DMS114 treated with DMSO at 0.1 percent for 48 hours (cell line): ENCODE data around the gene ITPR3.

Source experiments
- DNase-seq: peaks from one replicate; lab custom pipeline; 2025; ENCODE audit not compliant: unreplicated experiment; lab: John Stamatoyannopoulos, UW

Gene ITPR3

DNA sequence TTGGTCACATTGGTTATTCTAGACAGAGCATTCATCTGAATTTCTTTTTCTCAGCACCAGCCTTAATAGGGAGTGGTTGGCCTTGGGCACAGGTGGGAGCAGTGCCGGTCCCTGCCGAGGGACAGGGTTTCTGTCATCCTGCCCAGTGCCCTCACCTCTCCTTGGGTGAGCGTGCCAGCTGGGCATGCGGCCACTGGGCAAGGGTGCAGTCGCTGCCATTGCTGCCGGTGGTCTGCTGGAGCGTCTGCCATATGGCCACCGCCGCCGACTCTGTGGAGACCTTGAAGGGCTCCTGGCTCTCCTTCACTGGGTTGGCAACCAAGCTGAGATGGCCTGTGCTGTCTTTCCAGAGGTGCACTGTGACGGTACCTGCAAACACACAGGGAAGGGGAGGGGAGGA lies 106.8 kb downstream of the ITPR3 start:
- DNase-seq = no peak

DNA sequence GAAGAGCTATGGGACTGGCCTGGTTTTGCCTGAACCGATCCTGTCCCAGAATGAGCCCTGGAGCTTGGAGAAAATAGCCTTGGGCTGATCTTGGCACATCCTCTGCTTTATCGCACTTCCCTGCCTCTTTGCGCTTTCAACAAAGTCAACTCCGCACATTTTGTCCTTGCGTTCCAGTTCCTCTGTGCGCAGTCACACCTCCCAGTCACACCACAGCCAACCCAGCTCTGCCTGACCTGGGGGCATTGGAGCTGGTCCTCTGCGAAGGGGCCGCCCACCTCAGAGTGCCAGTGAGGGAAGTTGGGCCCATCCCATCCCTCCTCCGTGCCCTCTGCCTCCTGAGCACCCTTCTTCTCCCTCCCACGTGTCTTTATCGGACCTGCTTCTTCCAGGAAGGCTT lies 107.3 kb downstream of the ITPR3 start:
- no peak for DNase-seq

DNA sequence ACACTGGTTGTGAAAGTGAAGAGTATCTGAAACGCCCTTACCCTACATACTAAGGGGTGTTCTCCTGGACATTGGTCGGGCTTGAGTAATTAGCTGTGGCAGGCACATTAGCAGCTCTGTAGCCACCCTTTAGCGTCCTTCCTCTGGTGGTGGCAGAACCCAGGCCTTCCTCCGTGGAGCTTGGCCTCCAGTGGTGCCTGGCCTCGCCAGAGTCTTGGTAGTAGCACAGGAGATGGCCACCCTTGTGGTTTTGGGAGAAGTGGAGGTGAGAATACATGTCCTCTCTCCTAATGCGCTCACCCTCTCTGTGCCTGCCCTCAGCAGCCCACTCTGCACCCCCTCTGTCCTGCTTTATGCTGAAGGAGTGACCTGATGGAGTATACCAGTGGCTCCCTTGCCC lies 107.9 kb downstream of the ITPR3 start:
- DNase-seq = no peak

DNA sequence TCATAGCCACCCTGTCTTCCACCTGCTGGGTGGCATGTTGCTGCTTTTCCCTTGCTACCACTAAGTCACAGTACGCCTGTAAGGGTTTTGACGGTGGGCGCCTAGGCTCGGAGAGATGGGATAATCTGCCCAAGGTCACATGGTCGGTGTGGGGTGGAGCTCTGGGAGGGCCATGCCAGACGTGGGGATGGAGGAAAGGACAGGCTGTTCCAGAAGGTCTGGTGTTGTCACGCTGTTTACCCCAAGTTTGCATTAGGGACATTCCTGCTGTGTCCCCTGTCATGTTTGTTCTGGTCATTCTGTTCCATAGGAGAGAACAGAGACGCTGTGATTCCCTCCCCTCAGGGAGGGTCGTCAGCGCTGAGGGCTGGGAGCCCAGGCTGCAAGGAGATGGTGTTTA lies 109.5 kb downstream of the ITPR3 start:
- DNase-seq = no peak

DNA sequence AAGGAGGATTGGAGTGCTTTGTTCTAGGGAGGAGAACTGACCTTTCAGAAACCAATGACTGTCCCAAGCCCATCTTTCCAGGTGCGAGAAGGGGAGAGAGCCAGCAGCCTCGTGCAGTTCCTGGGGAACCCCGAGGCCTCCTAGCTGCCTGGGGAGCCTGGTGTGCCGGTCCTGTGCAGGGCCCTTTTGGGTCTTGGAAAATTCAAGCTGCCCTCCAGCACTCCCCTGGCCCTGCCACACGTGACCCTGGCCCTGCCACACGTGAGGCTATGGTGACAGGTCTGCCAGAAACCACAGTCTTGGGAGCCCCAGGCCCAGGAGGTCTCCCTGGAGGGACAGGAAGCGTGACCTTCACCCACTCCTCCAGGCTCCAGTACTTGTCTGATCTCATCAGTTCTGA lies 109.9 kb downstream of the ITPR3 start:
- DNase-seq = no peak

DNA sequence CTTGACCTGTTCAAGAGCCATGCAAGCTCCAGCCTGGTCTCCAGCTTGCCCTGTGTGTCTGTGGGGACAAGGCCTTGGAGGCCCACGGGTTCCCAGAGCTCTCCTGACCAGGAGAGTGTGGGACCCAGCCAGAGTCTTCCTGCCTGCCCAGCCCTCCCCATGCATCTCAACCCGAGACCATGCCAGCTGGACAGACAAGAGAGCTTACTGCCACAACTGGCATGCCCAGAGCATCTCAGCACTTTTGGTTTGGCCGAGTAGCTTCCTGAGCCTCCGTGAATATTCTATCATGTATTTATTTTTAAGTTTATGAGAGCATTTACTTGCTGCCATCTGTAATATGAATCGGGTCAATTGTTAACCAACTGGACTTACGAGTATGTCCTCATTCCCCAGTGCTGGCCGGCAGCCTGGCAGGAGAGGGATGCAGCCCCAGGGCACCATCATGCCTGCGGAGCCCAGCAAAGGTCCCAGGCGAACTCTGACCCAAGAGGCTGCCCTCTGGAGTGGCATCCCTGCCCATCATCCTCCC lies 110.7 kb downstream of the ITPR3 start:
- DNase-seq = no peak

DNA sequence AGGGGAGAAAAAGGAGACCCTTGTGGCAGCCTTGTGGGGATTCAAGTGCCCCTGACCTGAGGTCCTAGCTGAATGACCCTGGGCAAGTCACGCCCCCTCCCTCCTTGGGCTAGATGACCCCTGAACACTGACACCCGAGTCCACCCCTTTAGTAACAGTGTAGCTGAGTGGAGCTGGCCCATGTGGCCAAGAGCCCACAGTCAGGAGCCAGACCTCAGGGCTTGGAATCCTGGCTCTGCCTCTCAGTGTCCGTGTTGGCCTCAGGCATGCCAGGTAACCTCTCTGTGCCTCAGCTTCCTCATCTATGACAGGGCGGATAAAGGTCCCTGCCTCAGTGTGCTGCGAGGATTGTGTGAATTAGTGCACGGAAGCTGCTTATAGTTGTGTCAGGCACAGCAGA lies 111.3 kb downstream of the ITPR3 start:
- no peak for DNase-seq

DNA sequence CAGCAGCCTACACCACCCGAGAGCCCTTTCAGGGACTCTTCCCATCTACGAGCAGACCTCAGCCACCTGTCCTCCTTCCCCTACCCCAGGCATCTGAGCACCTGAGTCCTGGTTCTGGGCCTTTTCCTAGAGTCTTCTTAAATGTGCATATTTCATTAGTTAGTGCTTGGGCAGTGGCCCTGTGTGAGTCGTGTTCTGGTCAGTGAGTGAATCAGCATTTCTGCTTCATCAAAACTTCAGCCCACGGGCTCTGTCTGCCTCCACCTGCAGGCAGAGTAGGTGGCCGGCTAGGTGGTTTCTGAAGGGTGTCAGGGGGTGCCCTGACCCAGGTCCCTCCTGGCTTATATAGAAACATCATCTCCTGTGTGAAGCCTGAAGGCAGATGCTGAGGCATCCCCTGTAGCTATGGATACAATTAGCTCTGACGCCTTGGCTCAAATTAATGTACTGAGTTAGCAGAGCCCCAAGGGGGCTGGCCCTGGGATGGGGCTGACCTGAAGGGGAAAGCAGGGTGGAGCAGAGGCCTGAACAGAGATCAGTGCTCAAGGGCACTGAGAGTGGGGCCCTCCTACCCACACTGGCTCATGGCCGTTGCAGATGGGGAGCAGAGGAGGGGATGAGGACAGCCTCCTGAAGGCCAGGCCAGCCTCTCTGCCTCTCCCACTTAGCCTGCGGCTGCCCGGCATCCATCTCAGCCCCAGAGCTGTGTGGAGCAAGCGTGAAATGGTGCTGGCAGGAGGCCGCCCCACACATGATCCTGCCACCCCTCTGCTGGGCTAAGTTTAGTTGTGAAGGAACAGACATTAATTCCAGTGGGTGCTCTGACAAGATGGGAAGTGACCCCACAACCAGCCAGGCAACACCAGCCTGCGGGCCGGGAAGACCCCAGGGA lies 111.9 kb downstream of the ITPR3 start:
- no peak for DNase-seq

DNA sequence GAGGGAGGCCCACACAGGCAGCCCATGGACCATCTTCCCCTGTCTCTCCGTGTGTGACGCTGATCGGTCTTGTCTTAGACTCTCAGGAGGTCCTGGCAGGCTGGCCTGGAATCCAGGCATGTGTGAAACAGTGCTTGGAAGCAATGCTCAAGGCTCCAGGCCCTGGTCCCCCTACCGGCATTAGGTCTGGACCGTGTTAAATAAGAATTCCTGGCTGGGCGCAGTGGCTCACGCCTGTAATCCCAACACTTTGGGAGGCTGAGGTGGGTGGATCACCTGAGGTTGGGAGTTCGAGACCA lies 112.5 kb downstream of the ITPR3 start:
- no peak for DNase-seq

DNA sequence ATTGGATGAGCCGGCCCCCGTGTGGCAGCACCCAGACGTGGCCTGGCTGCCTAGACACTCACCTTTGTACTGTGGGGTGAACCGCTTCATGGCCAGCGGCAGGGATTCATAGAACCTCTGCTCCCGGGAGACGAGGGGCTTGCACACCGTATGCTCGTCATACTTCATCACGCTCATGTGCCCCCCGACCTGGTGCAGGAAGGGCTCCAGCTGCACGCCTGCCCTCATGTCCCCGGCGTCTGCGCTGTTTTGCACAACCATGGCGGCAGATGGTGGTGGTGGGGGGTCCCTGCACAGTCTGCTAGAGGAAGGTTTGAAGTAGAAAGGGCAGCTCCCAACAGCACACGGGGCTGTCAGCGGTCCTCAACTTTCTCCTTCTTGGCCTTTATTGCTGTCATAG lies 114.1 kb downstream of the ITPR3 start:
- DNase-seq = no peak

DNA sequence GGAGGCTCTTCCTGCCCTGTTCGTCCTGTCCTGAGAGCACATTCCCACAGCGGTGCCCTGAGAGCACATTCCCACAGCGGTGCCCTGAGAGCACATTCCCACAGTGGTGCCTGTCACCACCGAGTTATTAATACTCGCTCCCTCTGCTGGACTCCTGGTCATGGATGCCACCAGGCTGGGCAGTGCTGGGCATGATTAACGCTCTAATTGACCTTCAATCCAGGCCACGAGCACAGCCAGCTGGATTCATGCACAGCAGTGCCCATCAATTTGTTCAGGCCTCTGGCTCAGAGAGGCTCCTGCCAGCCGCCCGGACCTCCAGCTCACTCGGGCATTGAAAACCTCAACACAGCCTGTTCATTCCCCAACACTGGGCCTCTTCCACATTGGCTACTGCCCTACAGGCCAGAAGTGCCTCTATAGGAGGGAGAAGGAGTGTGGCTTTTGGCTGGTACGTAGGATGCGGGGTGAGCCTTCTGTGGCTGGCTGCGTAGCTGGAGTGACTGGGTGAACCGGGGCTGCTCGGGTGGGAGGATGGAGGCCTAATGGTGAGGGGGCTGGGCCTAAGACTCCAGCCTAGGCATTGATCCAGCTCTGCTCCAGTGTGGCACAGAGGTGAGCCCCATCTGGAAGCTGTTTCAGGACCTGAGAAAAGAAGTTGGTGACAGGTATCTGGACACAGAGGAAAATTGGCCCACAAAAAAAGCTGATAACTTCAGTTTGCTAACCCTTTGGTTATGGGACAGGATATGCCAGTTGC lies 116.3 kb downstream of the ITPR3 start:
- no peak for DNase-seq

DNA sequence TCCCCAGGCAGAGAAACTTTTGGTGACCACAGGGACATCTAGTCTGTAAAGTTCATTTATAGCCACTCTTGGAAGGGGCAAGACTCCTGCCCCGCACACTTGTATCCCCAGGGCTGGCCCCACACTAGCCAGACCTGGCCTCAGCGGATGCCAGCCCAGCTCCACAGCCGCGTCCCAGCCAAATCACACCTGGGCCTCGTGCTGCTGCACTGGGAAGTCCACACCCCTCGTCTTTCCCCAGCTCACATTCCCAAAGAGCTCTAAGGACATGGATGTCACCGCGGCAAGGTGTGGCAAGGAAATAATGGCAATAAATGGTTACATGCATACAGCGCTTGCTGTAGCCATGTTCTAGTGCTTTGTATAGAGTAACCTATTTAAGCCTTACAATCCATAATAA lies 117.0 kb downstream of the ITPR3 start:
- no peak for DNase-seq

DNA sequence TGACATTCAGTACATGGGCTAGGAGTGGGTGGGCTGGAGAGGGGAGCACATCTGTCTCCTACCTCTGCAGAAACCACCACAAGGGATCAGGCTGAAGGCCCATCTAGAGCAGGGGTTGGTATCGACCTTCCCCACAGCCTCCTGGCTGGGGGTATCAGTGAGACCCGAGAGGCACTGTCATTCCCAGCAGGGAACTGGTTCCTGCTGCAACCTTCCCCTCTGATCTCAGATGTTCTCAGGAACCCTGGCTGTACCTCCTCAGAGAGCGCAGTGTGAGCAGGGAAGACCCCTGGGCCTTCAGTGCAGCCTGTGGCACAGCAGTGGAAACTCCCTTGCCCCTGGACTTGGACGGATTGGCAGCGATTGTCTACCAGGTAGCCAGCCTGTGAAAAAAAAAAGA lies 117.8 kb downstream of the ITPR3 start:
- DNase-seq = no peak

DNA sequence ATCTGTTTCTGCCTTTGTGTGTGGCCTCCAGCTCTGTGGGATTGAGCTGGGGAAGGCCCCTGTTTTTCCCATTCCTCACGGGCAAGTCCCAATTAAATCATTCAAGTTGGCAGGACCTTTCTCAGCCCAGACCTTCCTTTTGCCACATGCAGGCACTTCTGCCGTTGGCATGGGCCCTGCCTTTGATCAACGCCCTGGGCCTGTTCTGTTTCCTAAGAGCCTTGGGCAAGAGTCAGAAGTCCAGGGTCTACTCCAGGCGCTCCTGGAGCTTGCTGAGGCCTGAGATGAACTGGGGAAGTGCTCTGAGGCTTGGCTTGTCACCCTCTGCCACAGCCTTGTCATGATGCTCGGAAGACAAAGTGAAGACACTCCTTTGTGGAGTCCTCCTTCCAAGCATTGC lies 118.4 kb downstream of the ITPR3 start:
- no peak for DNase-seq

DNA sequence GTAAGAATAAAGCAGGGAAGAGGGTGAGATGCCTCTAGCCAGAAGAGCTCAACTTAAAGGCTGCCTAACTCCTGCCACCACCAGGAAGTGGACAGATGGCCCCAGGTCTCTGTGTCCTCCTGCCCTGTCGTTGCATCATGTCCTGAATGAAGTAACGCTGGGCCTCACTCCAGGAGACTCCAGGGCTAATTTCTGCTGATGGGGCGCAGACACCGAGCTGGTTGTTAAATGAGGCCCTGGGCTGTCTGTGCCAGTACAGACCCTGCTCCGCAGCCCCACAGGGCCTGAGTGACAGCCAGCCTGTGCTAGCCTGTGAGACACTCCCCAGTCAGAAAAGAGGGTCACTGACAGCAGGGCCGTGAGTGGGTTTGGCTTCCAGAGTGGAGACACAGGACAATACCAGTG lies 119.1 kb downstream of the ITPR3 start:
- DNase-seq = no peak

DNA sequence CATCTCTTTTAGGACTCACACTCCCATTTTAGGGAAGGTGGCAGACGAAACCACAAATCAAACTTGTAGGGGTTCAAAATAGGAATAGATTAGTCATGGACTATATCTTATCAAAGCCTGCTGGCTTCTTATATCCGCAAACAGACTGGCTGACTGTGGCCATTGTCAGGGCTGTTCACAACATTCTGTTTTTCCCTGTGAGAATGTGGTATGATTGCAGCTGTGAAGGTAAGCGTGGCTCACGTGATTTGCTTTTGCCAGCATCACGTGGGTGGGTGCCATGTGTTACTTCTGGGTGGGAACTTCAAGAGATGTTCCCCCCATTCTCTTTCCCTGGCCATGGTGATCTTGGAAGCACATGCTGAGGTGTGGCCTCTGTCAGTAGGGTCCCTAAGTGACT lies 119.7 kb downstream of the ITPR3 start:
- no peak for DNase-seq

DNA sequence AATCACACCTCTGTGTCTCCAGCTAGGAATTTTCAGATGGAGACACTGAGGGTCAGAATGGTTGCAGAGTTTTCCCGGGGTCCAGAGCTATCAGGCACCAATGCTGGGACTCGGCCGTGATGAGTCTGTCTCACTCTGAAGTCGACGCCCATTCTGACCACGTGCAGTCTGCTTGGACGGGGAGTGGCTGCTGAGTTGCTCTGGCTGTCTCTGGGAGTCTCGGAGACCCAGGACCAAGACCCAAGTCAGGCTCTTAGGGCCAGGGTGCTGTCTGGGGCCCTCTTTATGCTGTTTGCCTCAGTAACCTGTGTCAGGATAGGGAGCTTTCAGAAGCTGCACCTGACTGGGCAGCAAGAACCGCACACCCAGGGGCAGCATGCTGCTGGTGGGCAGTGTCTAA lies 121.0 kb downstream of the ITPR3 start:
- DNase-seq = no peak

DNA sequence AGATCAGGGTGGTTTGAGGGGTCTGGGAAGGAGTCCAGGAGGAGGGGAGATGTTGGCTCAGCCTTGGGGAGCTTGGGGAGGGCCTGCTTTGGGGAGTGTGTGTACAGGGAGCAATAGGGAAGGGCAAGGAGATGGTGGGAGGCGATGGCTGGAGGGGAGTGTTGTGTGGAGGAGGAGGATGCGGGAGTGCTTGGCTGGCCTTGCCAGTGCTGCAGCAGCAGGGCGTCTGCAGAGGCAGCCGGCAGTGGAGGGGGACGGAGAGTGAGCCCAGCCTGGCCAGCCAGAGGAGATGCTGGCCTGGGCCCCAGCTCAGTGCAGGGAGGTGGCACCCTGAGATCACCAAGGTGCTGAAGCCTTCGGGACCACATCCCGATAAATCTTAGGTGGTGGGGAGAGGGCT lies 121.7 kb downstream of the ITPR3 start:
- no peak for DNase-seq

DNA sequence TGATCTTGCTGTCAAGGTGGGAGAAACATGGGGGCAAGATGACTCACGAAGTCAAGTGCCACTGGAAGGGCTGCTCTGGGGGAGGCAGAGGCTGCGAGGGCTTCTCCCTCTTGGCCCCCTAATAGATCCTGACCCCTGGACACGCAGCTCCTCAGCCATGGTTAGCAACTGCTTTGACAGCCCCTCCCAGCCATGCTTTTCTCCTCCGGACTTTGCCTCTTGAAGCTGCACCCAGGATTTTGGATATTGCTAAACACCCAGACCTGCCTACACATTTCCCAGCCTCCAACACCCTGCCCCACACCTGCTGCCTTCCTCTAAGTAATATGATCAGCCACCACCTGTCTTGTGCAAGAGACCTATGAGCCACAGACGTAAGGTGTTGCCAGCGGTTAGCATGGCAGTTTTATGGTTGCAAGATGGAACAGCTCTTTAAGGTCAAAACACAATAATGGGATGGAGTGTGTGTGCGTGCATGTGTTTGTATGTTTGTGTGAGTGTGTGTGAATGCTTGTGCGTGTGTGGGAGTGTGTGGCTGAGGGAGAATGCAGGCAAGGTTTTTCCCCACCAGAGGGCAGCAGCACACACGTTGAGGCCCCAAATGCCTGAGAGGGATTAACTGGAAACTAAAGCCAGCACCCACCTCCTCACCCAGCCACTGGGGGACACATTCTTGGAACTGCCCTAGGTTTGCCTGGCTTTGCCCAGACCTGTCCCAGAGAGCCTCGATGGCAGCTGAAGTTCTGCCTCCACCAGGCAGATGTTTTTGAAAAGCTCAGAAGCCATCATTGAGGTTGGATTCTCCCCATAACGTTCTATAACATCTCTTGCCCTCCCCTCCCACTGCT lies 123.1 kb downstream of the ITPR3 start:
- peak; percentile 73 for DNase-seq

DNA sequence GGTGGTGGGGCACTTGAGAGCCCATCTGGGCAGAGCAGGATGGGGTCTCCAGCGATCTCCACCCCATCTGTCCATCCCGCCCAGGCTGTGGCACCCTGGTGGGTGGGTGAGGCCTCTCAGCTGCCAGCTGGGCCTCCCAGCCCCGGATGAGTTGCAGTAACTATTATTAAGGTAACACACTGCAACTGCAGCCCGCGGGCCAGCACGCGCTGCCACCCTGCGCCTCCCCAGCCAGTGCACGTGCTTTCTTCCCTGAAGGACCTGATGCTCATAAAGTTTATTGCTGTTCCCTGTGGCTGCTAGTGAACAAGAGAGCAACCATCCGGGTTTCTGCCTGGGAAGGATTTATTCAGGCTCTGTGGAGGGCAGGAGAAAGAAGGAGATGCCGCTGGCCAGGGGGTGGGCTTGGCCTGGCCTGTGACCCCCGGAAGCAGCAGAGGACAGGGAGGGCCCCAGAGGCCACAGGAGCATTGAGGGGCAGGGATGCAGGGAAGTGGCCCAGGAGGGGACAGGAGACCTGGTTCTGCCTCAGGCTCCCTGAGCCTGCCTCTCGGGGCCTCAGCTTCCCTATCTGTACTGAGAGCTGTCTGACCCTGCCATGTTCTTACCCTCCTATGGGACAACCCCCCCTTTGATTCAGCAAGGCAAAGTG lies 123.9 kb downstream of the ITPR3 start:
- no peak for DNase-seq

DNA sequence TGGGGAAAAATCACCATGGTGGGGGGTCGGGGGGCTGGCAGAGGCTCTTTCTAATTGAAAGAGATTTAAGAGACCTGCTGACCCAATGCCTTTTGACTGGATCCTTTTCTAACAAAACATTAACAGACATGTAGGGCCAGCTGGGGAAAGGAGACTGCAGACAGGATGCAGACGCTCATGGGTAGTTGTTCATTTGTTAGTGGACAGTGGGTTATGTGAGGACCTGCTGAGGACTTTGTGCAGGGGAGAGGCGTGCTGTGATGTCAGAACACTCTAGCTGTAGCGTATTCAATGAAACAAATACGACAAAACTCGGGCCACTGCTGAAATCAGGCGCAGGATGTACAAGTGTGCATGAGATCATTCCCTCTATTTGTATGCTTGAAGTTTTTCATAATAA lies 124.4 kb downstream of the ITPR3 start:
- no peak for DNase-seq
